K562 (cell line): ENCODE measurements around the gene AAK1.

Experiments used
- CTCF ChIP-seq, 3 experiments: IDR thresholded peaks in 2 of 3; conservative IDR thresholded peaks in 1 of 3; 2 replicates each; pipeline ENCODE4 v1.5.1; 2011 to 2012; ENCODE audit warnings: low read length in 3 of 3, mild to moderate bottlenecking in 3 of 3, control low read depth in 2 of 3, improper control_type of control experiment in 1 of 3, inconsistent platforms in 1 of 3, low read depth in 1 of 3, mixed read lengths in 1 of 3, moderate library complexity in 1 of 3; ENCODE audit not compliant: insufficient read depth in 2 of 3
- GTF3C2 ChIP-seq: IDR thresholded peaks from 3 replicates; pipeline ENCODE4 v1.6.1; 2011; ENCODE audit warnings: borderline replicate concordance, mild to moderate bottlenecking, moderate library complexity; ENCODE audit not compliant: insufficient read length; ENCODE audit errors: extremely low read depth
- KAT2B ChIP-seq: IDR thresholded peaks from one replicate; pipeline ENCODE4 v1.6.1; 2012; ENCODE audit warnings: low read depth, mild to moderate bottlenecking, control low read depth, inconsistent platforms, low read length, moderate library complexity
- MLX ChIP-seq, 2 experiments: fragments of 450-650 bp in 1 of 2; sonication (generic) in 1 of 2; formaldehyde crosslinking; conservative IDR thresholded peaks; 2 replicates each; pipeline versions ENCODE4 v1.4.0 to v1.8.1; 2020 to 2022; ENCODE audit warnings: mild to moderate bottlenecking in 1 of 2, missing genetic modification reagents in 1 of 2
- MYC ChIP-seq, 2 experiments: fragments of 250-450 bp in 1 of 2; sonication (Bioruptor Pico) in 1 of 2; IDR thresholded peaks; 2 replicates each; pipeline versions ENCODE4 v1.5.1 to v1.6.1; 2012 to 2021; ENCODE audit warnings: low read depth in 2 of 2, borderline replicate concordance in 1 of 2, improper control_type of control experiment in 1 of 2, low read length in 1 of 2, mild to moderate bottlenecking in 1 of 2, moderate library complexity in 1 of 2
- ZBTB11 ChIP-seq, 3 experiments: fragments of 200-800 bp in 1 of 3; fragments of 250-450 bp in 1 of 3; fragments of 450-650 bp in 1 of 3; sonication (Bioruptor Pico) in 1 of 3; sonication (Bioruptor generic) in 1 of 3; formaldehyde crosslinking in 1 of 3; IDR thresholded peaks; 2 replicates each; pipeline versions ENCODE4 v1.6.1 to v1.8.0; 2016 to 2022; ENCODE audit warnings: mild to moderate bottlenecking in 2 of 3, missing genetic modification characterization in 2 of 3, missing compliant biosample characterization in 1 of 3, moderate library complexity in 1 of 3
- ZBTB7A ChIP-seq: IDR thresholded peaks from 2 replicates; pipeline ENCODE4 v1.6.1; 2011; ENCODE audit warnings: low read depth, mild to moderate bottlenecking, low read length, moderate library complexity, borderline replicate concordance; ENCODE audit not compliant: control insufficient read depth
- ZNF324 ChIP-seq: fragments of 250-450 bp; sonication (Bioruptor Pico); IDR thresholded peaks from 2 replicates; pipeline ENCODE4 v1.4.0; 2020; ENCODE audit warnings: mild to moderate bottlenecking

GRCh38 chr2:69652206-69652605 lies 8.7 kb upstream of the AAK1 start:
- TF ChIP-seq CTCF (IDR thresholded peaks at IDR 0.05 in 2 of 3, conservative IDR thresholded peaks at IDR 0.05 in 1 of 3; ENCODE audit: insufficient read depth in 2 of 3, low read depth in 1 of 3, low read length in 3 of 3) = no peak
- no peak for TF ChIP-seq ZBTB7A
- no peak for TF ChIP-seq ZNF324
- TF ChIP-seq ZBTB11 (CRISPR knock-in tag; IDR thresholded peaks at IDR 0.05) = no peak
- no peak for TF ChIP-seq GTF3C2
- TF ChIP-seq MYC (IDR thresholded peaks at IDR 0.05; ENCODE audit: low read depth, low read length) = no peak
- TF ChIP-seq MYC (CRISPR knock-in tag; IDR thresholded peaks at IDR 0.05; ENCODE audit: borderline replicate concordance, low read depth) = no peak
- TF ChIP-seq KAT2B = no peak
- TF ChIP-seq MLX (CRISPR knock-in tag; conservative IDR thresholded peaks at IDR 0.05) = no peak
